CD4-positive, alpha-beta memory T cell (primary cell): ENCODE measurements around the gene RHOH. TPM values are rescaled to one million over a fixed set of nuclear protein-coding genes. Genes with fewer than 3 reads are reported as not detected.

Experiments used
- CTCF ChIA-PET: fragments of 350-600 bp; sonication (Branson Sonifier 250); formaldehyde crosslinking; loops from one replicate; lab custom pipeline; 2021; ENCODE audit warnings: inconsistent platforms; ENCODE audit not compliant: partially characterized antibody; lab: Charles Lee
- POLR2A ChIA-PET: fragments of 350-600 bp; sonication (Branson Sonifier 250); formaldehyde crosslinking; loops from one replicate; lab custom pipeline; 2021; ENCODE audit not compliant: partially characterized antibody; lab: Charles Lee
- DNase-seq, 5 donors: peaks; one replicate each; pipeline versions ENCODE4 v3.0.0 to v3.0.0-alpha.2; 2020 to 2022; ENCODE audit warnings: mixed read lengths in 1 of 5
- H3K27ac ChIP-seq: one replicate; pipeline ENCODE4 v1.7.0; 2013; ENCODE audit warnings: low read depth, low read length
- H3K27me3 ChIP-seq: 2 replicates; pipeline ENCODE4 v1.7.0; 2013; ENCODE audit warnings: mild to moderate bottlenecking, low read length, moderate library complexity; ENCODE audit not compliant: insufficient read depth
- H3K36me3 ChIP-seq: 2 replicates; pipeline ENCODE4 v1.7.0; 2013; ENCODE audit warnings: mild to moderate bottlenecking, low read length, moderate library complexity; ENCODE audit not compliant: insufficient read depth
- H3K4me1 ChIP-seq: 2 replicates; pipeline ENCODE4 v1.7.0; 2013; ENCODE audit warnings: mild to moderate bottlenecking, low read length, moderate library complexity; ENCODE audit not compliant: insufficient read depth
- H3K4me3 ChIP-seq, 2 donors: one replicate each; pipeline ENCODE4 v1.7.0; 2013; ENCODE audit warnings: low read length in 2 of 2, mild to moderate bottlenecking in 1 of 2
- H3K9me3 ChIP-seq, 2 donors: one replicate each; pipeline ENCODE4 v1.7.0; 2013; ENCODE audit warnings: low read length in 2 of 2, control low read depth in 1 of 2; ENCODE audit not compliant: control insufficient read depth in 1 of 2
- H3K27ac Mint-ChIP-seq, 7 donors: one replicate each; pipeline ENCODE4 v1.8.0; 2020 to 2021; ENCODE audit warnings: mixed read lengths in 7 of 7, mild to moderate bottlenecking in 6 of 7, inconsistent platforms in 3 of 7, moderate library complexity in 3 of 7
- H3K27me3 Mint-ChIP-seq, 2 donors: one replicate each; pipeline ENCODE4 v1.8.0; 2020 to 2021; ENCODE audit warnings: mixed read lengths in 2 of 2
- H3K36me3 Mint-ChIP-seq, 2 donors: one replicate each; pipeline ENCODE4 v1.8.0; 2020 to 2021; ENCODE audit warnings: mixed read lengths in 2 of 2, inconsistent platforms in 1 of 2, mild to moderate bottlenecking in 1 of 2
- H3K4me1 Mint-ChIP-seq, 4 donors: one replicate each; pipeline ENCODE4 v1.8.0; 2020 to 2021; ENCODE audit warnings: mixed read lengths in 4 of 4, mild to moderate bottlenecking in 1 of 4
- H3K4me3 Mint-ChIP-seq, 8 donors: one replicate each; pipeline ENCODE4 v1.8.0; 2020 to 2021; ENCODE audit warnings: mixed read lengths in 8 of 8, mild to moderate bottlenecking in 7 of 8, moderate library complexity in 6 of 8, inconsistent platforms in 3 of 8
- H3K9me3 Mint-ChIP-seq, 8 donors: one replicate each; pipeline ENCODE4 v1.8.0; 2020 to 2021; ENCODE audit warnings: mixed read lengths in 8 of 8, mild to moderate bottlenecking in 5 of 8, inconsistent platforms in 3 of 8, moderate library complexity in 1 of 8
- intact Hi-C: fragments of 100-400 bp; cut with micrococcal nuclease; formaldehyde crosslinking; loops from one replicate; pipeline ENCODE4 v1.15.1; 2023
- polyA plus RNA-seq, 2 donors: library from polyadenylated mRNA; unstranded; fragments of 300-500 nt; fragmentation: Illumina TruSeq; gene quantifications; one replicate each; pipeline ENCODE4 v1.2.3, GENCODE V29; 2021
- total RNA-seq, 2 experiments: library from RNA; stranded (reverse); gene quantifications; one replicate each; pipeline ENCODE4 v1.2.3, GENCODE V29; 2021

Gene RHOH
- total and polyA plus RNA-seq, 4 experiments from 2014 or later: 198 to 486 (median 233) TPM

- intact Hi-C loops: loop anchor here (1.0 to 5.0 kb wide), 2 partner anchors 19 to 41 kb away; no protein-coding TSS in a partner anchor
- Mint-ChIP-seq H3K4me1 (peaks cover 26 to 52% (median 39%) of the 10 kb centered on the region in 4 donors), H3K27me3 (no peaks in the 10 kb centered on the region), H3K36me3 (no peaks in the 10 kb centered on the region), H3K27ac (peak overlapping the region; percentile 18 to 93 (median 85)), H3K9me3 (no peaks in the 10 kb centered on the region), H3K4me3 (peak overlapping the region in 4 of 8 donors; percentile 35 to 78 (median 67))
- no peaks in the 10 kb centered on the region for H3K27me3 ChIP-seq
- H3K36me3 ChIP-seq: no peaks in the 10 kb centered on the region
- ChIA-PET CTCF (interaction anchor here (0.9 to 1.2 kb wide), 4 partner anchors 9 to 51 kb away, joined by 3 to 4 read pairs (median 4); no protein-coding TSS in a partner anchor), POLR2A (interaction anchor here (1.0 to 1.4 kb wide), 6 partner anchors 10 to 71 kb away, joined by 3 to 7 read pairs (median 3); no protein-coding TSS in a partner anchor)
- no peaks in the 10 kb centered on the region for H3K9me3 ChIP-seq
- DNase-seq: no peak
- H3K27ac ChIP-seq: peak overlapping the region; percentile 19
- H3K4me3 ChIP-seq: no peak overlapping the region
- H3K4me1 ChIP-seq: peaks cover 26% of the 10 kb centered on the region
These were observed 69.1 kb downstream of the RHOH start for GRCh38 chr4:40265910-40266274.

- H3K9me3 Mint-ChIP-seq: no peaks in the 10 kb centered on the region
- no peak for DNase-seq
- no peaks in the 10 kb centered on the region for H3K36me3 ChIP-seq
- peak overlapping the region in 1 of 7 donors; percentile 23 for H3K27ac Mint-ChIP-seq
- no peaks in the 10 kb centered on the region for H3K9me3 ChIP-seq
- no peak overlapping the region for H3K4me3 Mint-ChIP-seq
- peaks cover 22% of the 10 kb centered on the region for H3K4me1 ChIP-seq
- H3K4me1 Mint-ChIP-seq: peaks cover 21 to 34% (median 26%) of the 10 kb centered on the region in 4 donors
- H3K27me3 ChIP-seq: no peaks in the 10 kb centered on the region
- no peaks in the 10 kb centered on the region for H3K36me3 Mint-ChIP-seq
- intact Hi-C loops: loop anchor here (5.0 kb wide), 1 partner anchor 38 kb away; no protein-coding TSS in a partner anchor
- H3K27me3 Mint-ChIP-seq: no peaks in the 10 kb centered on the region
- H3K27ac ChIP-seq: no peak overlapping the region
- H3K4me3 ChIP-seq: no peak overlapping the region
- POLR2A ChIA-PET: interaction anchor here (1.2 kb wide), 1 partner anchor 38 kb away, joined by 3 read pairs; no protein-coding TSS in a partner anchor
- CTCF ChIA-PET: interaction anchor here (0.8 kb wide), 1 partner anchor 22 kb away, joined by 3 read pairs; no protein-coding TSS in a partner anchor
These were observed 72.3 kb downstream of the RHOH start for GRCh38 chr4:40269133-40269532.

GRCh38 chr4:40270609-40271008 lies 73.8 kb downstream of the RHOH start:
- H3K4me3 ChIP-seq: no peak overlapping the region
- H3K27ac ChIP-seq: no peak overlapping the region
- H3K9me3 ChIP-seq: no peaks in the 10 kb centered on the region
- H3K4me1 ChIP-seq: peaks cover 21% of the 10 kb centered on the region
- ChIA-PET POLR2A (interaction anchor here (1.2 kb wide), 1 partner anchor 12 kb away, joined by 3 read pairs; no protein-coding TSS in a partner anchor), CTCF (interaction anchor here (0.6 to 2.3 kb wide), 2 partner anchors 13 to 35 kb away, joined by 4 to 8 read pairs; no protein-coding TSS in a partner anchor)
- intact Hi-C loops: no loop called here
- H3K27me3 ChIP-seq: no peaks in the 10 kb centered on the region
- no peak for DNase-seq
- no peaks in the 10 kb centered on the region for H3K9me3 Mint-ChIP-seq
- no peak overlapping the region for H3K4me3 Mint-ChIP-seq
- no peaks in the 10 kb centered on the region for H3K27me3 Mint-ChIP-seq
- H3K27ac Mint-ChIP-seq: no peak overlapping the region
- peaks cover 19 to 32% (median 24%) of the 10 kb centered on the region in 4 donors for H3K4me1 Mint-ChIP-seq
- H3K36me3 Mint-ChIP-seq: no peaks in the 10 kb centered on the region
- no peaks in the 10 kb centered on the region for H3K36me3 ChIP-seq

GRCh38 chr4:40275065-40275730 lies 78.4 kb downstream of the RHOH start:
- Mint-ChIP-seq H3K36me3 (no peaks in the 10 kb centered on the region), H3K4me3 (peak overlapping the region in 1 of 8 donors; percentile 10), H3K9me3 (no peaks in the 10 kb centered on the region), H3K27ac (no peak overlapping the region), H3K27me3 (no peaks in the 10 kb centered on the region), H3K4me1 (peaks cover 15 to 28% (median 23%) of the 10 kb centered on the region in 4 donors)
- H3K4me3 ChIP-seq: no peak overlapping the region
- no peaks in the 10 kb centered on the region for H3K27me3 ChIP-seq
- ChIA-PET POLR2A (interaction anchor here (0.8 to 2.1 kb wide), 4 partner anchors 8 to 38 kb away, joined by 3 to 14 read pairs (median 6); no protein-coding TSS in a partner anchor), CTCF (interaction anchor here (0.6 to 2.9 kb wide), 10 partner anchors 8 to 126 kb away, joined by 3 to 12 read pairs (median 3); no protein-coding TSS in a partner anchor)
- peaks cover 22% of the 10 kb centered on the region for H3K4me1 ChIP-seq
- H3K9me3 ChIP-seq: no peaks in the 10 kb centered on the region
- H3K27ac ChIP-seq: no peak overlapping the region
- no peaks in the 10 kb centered on the region for H3K36me3 ChIP-seq
- DNase-seq: no peak
- intact Hi-C loops: no loop called here

GRCh38 chr4:40276546-40276945 lies 79.7 kb downstream of the RHOH start:
- H3K27me3 Mint-ChIP-seq: no peaks in the 10 kb centered on the region
- peak overlapping the region in 2 of 8 donors; percentile 37 to 56 for H3K4me3 Mint-ChIP-seq
- no peaks in the 10 kb centered on the region for H3K36me3 ChIP-seq
- no peak for DNase-seq
- peaks cover 0 to 2% of the 10 kb centered on the region in 2 donors for H3K36me3 Mint-ChIP-seq
- H3K27ac Mint-ChIP-seq: no peak overlapping the region
- H3K4me1 ChIP-seq: peaks cover 22% of the 10 kb centered on the region
- H3K9me3 Mint-ChIP-seq: peaks cover 0 to 2% (median 0%) of the 10 kb centered on the region in 8 donors
- no peaks in the 10 kb centered on the region for H3K9me3 ChIP-seq
- CTCF ChIA-PET: interaction anchor here (0.7 to 2.9 kb wide), 6 partner anchors 9 to 93 kb away, joined by 3 to 10 read pairs (median 3); no protein-coding TSS in a partner anchor
- POLR2A ChIA-PET: interaction anchor here (0.6 to 2.1 kb wide), 7 partner anchors 14 to 545 kb away, joined by 3 to 8 read pairs (median 4); no protein-coding TSS in a partner anchor
- intact Hi-C loops: no loop called here
- H3K27me3 ChIP-seq: no peaks in the 10 kb centered on the region
- peaks cover 21 to 36% (median 30%) of the 10 kb centered on the region in 4 donors for H3K4me1 Mint-ChIP-seq
- H3K27ac ChIP-seq: no peak overlapping the region
- H3K4me3 ChIP-seq: no peak overlapping the region

GRCh38 chr4:40280586-40280985 lies 83.8 kb downstream of the RHOH start:
- peaks cover 6 to 7% of the 10 kb centered on the region in 2 donors for H3K36me3 Mint-ChIP-seq
- intact Hi-C loops: loop anchor here (5.0 kb wide), 1 partner anchor 33 kb away; no protein-coding TSS in a partner anchor
- H3K4me1 Mint-ChIP-seq: peaks cover 36 to 59% (median 51%) of the 10 kb centered on the region in 4 donors
- H3K27me3 Mint-ChIP-seq: peaks cover 0 to 2% of the 10 kb centered on the region in 2 donors
- no peak for DNase-seq
- H3K4me3 Mint-ChIP-seq: peak overlapping the region in 1 of 8 donors; percentile 46
- Histone ChIP-seq H3K36me3 (no peaks in the 10 kb centered on the region), H3K9me3 (no peaks in the 10 kb centered on the region), H3K27me3 (no peaks in the 10 kb centered on the region), H3K27ac (no peak overlapping the region), H3K4me1 (peaks cover 39% of the 10 kb centered on the region), H3K4me3 (no peak overlapping the region)
- ChIA-PET CTCF (interaction anchor here (1.4 to 16.5 kb wide), 2 partner anchors 28 to 44 kb away, joined by 5 to 271 read pairs; no protein-coding TSS in a partner anchor), POLR2A (interaction anchor here (2.1 to 4.9 kb wide), 2 partner anchors 28 to 76 kb away, joined by 5 to 87 read pairs; no protein-coding TSS in a partner anchor)
- H3K9me3 Mint-ChIP-seq: peaks cover 0 to 5% (median 2%) of the 10 kb centered on the region in 8 donors
- H3K27ac Mint-ChIP-seq: peak overlapping the region in 5 of 7 donors; percentile 25 to 98 (median 72)
